HCT116 (cell line): ENCODE measurements around the gene GRM4.

Experiments
- MAX ChIP-seq: IDR thresholded peaks from 2 replicates; pipeline ENCODE4 v1.6.1; 2012
- POLR2A ChIP-seq: IDR thresholded peaks from 2 replicates; pipeline ENCODE4 v1.7.0; 2011; ENCODE audit warnings: borderline replicate concordance; ENCODE audit not compliant: insufficient read depth, insufficient read length; ENCODE audit errors: extremely low read depth
- POLR2AphosphoS5 ChIP-seq: IDR thresholded peaks from 2 replicates; pipeline ENCODE4 v1.6.1; 2011; ENCODE audit warnings: mild to moderate bottlenecking, low read depth, low read length, moderate library complexity
- RAD21 ChIP-seq: IDR thresholded peaks from 2 replicates; pipeline ENCODE4 v1.6.1; 2012; ENCODE audit warnings: low read depth, mild to moderate bottlenecking
- SRF ChIP-seq: IDR thresholded peaks from 2 replicates; pipeline ENCODE4 v1.6.1; 2012; ENCODE audit warnings: low read depth
- TF ChIP-seq, protein P1 (sequence below), 3 experiments: fragments of 200-600 bp in 1 of 3; sonication (generic) in 1 of 3; IDR thresholded peaks in 2 of 3; conservative IDR thresholded peaks in 1 of 3; 2 replicates each; pipeline ENCODE4 v1.5.1; 2012 to 2017; ENCODE audit warnings: low read depth in 2 of 3, low read length in 2 of 3, antibody characterized with exemption in 1 of 3, borderline replicate concordance in 1 of 3, control low read depth in 1 of 3, mild to moderate bottlenecking in 1 of 3, mixed read lengths in 1 of 3, mixed run types in 1 of 3, moderate library complexity in 1 of 3; ENCODE audit not compliant: insufficient read depth in 1 of 3

DNA sequence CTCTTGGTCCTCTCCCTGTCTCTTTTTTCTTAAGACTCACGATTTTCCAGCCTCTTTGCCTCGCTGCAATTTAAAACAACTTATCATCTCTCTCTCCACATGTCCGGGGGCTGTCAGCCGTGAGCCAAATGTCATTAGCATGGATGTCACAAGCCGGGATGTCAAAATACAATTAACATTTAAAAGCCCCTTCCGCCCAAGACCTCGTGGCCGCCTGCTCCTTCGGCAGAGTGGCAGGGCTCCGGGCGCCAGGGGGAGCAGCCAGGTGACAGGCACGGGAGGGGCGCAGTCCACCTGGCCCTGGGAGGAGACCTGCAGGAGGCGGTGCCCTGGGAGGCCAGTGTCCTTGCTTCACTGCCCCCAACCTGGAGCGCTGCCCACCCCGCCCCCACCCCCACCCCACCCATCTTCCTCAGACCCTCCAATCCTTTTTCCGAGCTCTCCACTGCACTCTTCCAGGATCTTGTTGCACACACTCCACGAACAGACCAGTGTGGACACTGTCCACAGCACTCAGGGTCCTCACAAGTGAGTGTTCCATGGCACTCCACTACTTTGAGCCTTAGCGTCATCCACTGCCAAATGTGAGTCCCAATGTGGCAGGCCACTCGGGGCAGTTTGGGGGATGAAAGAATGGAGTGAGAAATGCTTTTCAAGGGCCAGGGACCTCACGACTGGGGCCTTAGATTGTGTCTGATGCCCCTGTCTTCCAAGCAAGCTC, 5.6 kb upstream of the GRM4 start:
- TF ChIP-seq, protein P1, sequence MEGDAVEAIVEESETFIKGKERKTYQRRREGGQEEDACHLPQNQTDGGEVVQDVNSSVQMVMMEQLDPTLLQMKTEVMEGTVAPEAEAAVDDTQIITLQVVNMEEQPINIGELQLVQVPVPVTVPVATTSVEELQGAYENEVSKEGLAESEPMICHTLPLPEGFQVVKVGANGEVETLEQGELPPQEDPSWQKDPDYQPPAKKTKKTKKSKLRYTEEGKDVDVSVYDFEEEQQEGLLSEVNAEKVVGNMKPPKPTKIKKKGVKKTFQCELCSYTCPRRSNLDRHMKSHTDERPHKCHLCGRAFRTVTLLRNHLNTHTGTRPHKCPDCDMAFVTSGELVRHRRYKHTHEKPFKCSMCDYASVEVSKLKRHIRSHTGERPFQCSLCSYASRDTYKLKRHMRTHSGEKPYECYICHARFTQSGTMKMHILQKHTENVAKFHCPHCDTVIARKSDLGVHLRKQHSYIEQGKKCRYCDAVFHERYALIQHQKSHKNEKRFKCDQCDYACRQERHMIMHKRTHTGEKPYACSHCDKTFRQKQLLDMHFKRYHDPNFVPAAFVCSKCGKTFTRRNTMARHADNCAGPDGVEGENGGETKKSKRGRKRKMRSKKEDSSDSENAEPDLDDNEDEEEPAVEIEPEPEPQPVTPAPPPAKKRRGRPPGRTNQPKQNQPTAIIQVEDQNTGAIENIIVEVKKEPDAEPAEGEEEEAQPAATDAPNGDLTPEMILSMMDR (IDR thresholded peaks at IDR 0.05 in 2 of 3, conservative IDR thresholded peaks at IDR 0.05 in 1 of 3; ENCODE audit: borderline replicate concordance in 1 of 3, insufficient read depth in 1 of 3, low read depth in 2 of 3, low read length in 2 of 3), result no peak
- no peak for TF ChIP-seq POLR2AphosphoS5
- peak; percentile 31; the same call in 1 of the 2 replicates for TF ChIP-seq MAX
- TF ChIP-seq SRF, result no peak
- TF ChIP-seq RAD21, result no peak
- no peak for TF ChIP-seq POLR2A
